GM19025 (cell line): ENCODE data around the gene KIAA0319L.

ENCODE experiments used
- ATAC-seq: cut with Tn5 transposase; IDR thresholded peaks from one replicate; pipeline ENCODE4 v1.9.1; 2021; ENCODE audit warnings: mild to moderate bottlenecking, low read depth, moderate library complexity; ENCODE audit not compliant: unreplicated experiment

The KIAA0319L gene

GRCh38 chr1:35452106-35452774 is 105.0 kb downstream of the KIAA0319L start:
- ATAC-seq: no peak

DNA sequence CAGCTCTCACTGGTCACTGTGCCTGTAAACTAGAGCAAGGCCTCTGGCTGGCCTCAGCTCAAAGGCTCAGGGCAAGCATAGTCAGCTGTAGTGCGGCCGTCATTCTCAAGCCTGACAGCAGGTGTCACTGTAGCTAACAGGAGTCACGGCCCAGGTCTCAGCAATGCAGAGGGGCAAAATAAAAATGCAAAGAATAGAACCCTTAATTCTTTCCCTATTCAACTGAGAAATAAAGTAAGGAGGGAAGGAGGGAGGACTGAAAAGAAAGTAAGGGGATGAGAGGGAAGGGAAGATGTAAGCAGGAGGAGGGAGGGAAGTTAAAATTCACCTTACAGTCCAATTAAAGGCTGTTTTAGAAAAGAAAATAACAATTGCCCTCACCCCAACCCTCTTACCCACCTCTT is 106.1 kb downstream of the KIAA0319L start:
- no peak for ATAC-seq

DNA sequence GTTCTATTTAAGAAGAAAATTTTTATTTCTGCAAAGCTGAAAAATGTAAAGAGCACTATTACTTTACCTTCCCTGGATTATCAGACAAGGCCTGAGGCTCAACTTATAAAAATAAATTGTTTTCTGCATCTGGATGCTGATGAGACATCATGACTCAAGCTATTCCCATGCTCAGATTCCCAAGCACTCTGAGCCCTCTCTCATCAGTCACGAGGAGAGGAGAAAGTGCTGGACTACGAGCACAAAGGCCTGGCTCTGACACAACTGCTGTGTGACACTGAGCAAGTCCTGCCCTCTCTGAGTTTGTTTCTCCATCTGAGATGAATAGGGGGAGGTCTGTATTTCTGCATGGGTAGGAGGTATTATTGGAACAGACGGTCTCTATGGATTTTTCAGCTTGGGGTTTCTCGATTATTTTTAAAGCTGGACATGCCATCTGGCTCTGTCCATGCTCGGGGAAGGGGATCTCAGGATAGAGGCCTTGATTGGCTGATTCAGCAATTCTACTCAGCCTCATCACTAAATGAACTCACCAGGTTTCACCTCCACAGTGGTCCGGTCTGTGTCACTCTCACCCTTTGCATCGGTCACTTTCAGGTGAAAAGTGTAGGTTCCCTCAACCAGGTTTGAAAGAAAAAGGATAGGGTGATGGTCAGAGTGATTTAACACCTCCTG is 107.7 kb downstream of the KIAA0319L start:
- ATAC-seq: no peak

- no peak for ATAC-seq
Observed at GRCh38 chr1:35448344-35448801, 108.8 kb downstream of the KIAA0319L start.

- no peak for ATAC-seq
Observed at GRCh38 chr1:35447278-35447677, 109.9 kb downstream of the KIAA0319L start.

DNA sequence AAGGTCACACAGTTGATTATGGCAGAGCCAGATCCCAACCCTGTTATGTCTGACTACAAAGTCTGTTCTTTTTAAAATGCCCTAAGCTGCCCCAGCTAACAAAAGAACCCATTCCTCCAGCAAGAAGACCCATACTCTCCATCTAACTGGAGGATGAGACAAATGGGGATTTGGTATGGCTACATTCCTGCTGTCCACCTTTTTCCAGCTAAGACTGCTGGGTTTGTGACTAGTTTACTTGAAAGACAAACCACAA is 112.8 kb downstream of the KIAA0319L start:
- ATAC-seq: no peak

DNA sequence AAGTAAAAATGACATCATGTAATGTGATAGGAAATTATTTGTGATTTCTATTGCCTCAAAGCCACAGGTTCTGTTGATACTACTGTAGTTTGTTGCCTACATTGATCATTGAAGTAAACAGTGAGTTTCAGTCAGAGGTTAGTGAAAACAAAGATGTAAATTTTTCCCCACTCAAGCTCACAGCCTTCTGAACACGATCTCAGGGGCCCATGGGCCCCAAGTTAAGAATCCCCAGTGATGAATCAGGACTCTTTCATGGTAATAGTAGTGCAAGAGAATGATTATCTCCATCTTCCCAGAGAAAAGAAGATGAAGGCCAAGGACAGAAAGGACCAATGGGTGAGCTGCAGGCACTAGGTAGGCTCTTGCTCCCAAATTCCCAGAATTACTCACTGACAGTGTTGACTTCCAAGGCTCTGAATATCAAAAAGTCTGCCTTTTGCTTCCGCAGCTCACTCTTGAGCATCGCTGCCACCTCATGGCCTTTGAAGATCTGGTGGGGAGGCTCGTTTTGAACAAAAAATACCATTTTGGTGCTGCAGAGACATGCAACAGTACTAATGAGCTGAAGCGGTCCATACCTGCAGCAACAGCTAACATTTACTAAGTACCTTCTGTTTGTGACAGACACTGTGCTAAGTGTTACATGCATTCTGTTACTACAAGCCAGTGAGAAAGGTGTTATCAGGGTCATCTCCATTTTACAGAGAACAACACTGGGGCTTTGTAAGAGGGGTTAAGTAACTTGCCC is 113.3 kb downstream of the KIAA0319L start:
- ATAC-seq: no peak

DNA sequence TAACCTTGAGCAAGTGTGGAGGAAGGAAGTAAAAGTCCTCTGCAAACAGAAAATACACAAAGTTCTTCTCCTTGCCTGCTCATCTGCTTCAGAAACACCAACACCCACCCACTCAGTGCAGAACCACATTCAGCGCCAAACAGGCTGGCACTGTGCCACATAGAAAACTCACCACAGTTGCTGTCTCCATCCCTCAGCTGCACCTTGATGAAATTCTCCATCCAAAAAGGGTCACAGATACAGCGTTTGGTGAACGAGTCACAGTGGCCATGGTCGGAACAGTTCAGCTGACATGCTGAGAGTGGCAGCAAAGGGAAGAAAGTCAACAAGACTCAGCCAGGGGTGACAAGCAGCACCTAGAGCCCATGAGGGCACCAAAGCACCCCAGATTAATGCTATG is 114.5 kb downstream of the KIAA0319L start:
- no peak for ATAC-seq

GRCh38 chr1:35441926-35442579 is 115.2 kb downstream of the KIAA0319L start:
- no peak for ATAC-seq

- no peak for ATAC-seq
Observed at GRCh38 chr1:35439626-35440025, 117.6 kb downstream of the KIAA0319L start.

GRCh38 chr1:35437200-35437599 is 120.0 kb downstream of the KIAA0319L start:
- no peak for ATAC-seq

GRCh38 chr1:35436078-35436477 is 121.1 kb downstream of the KIAA0319L start:
- no peak for ATAC-seq

- no peak for ATAC-seq
Observed at GRCh38 chr1:35434703-35435102, 122.5 kb downstream of the KIAA0319L start.

GRCh38 chr1:35433714-35434113 is 123.5 kb downstream of the KIAA0319L start:
- ATAC-seq: no peak

DNA sequence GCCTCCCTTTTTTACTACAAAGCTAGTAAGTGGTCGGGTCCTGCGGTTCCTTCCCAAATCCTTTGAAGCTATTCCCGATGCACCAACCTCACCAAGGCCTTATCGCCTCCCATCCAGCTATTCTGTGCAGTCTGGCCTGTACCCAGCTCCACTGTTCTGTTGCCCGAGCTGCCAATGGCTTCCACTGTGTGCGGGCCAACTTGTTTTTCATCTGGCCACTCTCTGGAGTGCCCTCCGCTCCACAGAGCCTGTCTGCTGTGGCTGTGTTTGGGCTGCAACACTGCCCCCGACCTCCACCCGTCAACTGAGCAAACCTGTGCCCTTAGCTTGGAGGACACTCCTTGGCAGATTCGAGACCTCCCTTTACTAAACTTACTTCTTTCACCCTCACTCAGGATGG is 125.0 kb downstream of the KIAA0319L start:
- no peak for ATAC-seq

DNA sequence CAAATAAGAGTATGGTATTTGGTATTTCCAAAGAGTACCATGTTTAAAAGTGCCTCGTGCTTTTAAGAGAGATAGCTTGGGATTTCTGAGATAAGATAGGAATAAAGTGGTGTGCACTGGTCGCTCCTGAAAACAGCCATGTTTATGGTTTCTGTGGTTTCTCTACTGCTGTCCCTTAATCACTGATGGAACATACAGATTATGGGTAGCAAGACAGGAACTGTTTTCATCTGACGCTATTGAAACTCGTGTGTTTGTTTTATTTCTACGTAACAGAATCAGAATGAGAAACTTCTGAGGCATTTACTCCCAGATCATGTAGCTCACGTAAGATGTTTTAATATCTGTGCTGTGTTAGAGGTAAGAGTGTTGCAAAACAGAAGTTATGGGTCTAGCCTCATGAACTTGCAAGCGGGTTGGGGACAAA is 126.0 kb downstream of the KIAA0319L start:
- no peak for ATAC-seq

DNA sequence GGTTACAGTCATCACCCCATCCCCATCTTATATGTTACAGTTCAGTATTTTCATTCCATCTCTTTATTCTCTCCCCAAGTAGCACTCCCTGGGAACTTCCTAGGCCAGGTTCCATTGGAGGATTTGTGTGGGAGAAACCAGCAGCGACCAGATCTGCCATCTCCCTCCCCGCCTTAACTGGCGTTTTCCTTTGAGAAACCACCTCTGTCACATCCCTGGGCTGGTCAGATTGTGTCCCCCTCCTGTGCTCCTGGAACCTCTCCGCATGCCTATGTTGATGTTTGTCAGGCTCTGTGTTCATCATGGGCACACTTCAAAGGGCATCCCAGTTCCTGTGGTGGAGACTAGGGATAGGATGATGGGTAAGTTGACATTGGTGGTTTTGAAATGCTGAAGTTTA is 126.4 kb downstream of the KIAA0319L start:
- ATAC-seq: no peak

DNA sequence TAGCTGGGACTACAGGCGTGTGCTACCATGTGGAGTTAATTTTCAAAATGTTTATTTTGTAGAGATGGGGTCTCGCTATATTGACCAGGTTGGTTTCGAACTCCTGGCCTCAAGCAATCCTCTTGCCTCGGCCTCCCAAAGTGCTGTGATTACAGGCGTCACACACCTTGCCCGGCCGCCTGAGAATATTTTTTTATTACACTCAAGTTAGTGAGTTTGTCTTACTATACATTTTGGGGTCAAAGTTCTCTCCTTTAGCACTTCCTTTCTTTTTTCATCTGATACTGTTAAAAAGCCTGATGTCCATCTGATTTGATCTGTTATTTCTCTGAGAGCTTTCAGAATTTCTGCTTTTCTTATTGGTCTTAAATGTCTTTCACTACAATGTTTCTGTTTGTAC is 128.8 kb downstream of the KIAA0319L start:
- ATAC-seq: no peak

DNA sequence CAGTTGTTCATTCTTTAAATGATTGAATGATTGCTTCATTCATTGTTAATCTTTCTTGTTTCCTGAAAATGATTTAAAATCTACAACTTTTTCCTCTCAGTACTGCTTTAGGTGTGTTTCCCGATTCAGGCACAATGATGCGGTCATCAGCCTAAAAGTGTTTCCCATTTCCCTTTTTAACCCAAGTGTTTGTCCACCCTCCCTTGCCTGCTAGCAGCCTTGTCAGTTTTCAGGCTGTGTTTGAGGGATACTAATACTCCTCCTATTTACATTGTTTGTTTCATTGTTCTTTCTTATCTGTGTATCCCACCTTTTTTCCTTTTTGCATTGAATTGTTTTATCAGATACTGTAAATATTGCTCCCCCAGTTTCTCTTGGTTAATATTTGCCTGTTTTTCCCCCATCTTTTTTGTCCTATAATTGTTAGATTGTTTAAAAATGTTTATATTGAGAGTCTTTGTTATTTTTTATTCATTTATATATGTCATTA is 131.1 kb downstream of the KIAA0319L start:
- ATAC-seq: no peak

GRCh38 chr1:35408925-35409324 is 148.3 kb downstream of the KIAA0319L start:
- ATAC-seq: no peak

DNA sequence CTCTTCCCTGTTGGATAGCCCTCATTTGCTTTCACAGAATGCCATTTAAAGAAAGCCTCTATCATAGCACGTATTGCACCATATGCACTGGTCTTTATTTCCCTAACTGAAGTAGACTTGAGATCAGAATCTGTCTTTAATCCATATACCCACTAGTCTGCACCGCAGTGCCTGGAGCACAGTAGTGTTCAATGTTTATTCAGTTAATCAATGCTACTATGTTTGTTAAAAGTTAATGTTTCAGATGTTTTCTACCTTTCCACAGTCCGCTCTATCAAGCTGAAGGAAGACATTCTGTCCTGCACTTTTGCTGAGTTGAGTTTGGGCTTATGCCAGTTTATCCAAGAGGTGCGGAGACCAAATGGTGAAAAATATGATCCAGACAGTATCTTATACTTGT is 149.5 kb downstream of the KIAA0319L start:
- no peak for ATAC-seq
